H9 (cell line): ENCODE data around the gene PLA2G12B. TPM values are rescaled to one million over a fixed set of nuclear protein-coding genes. Genes with fewer than 3 reads are reported as not detected.
A peak's percentile ranks its signal among the peaks of the same experiment; 100 is the strongest.

ENCODE experiments used
- DNase-seq: peaks from one replicate; pipeline ENCODE4 v3.0.0-alpha.2; 2017
- H2AFZ ChIP-seq: one replicate; pipeline ENCODE4 v1.6.1; 2013; ENCODE audit warnings: mild to moderate bottlenecking, low read length, control low read depth, moderate library complexity
- H2AK5ac ChIP-seq: 2 replicates; pipeline ENCODE4 v1.6.1; 2013; ENCODE audit warnings: low read length, control low read depth, mixed read lengths; ENCODE audit not compliant: insufficient read length
- H2BK120ac ChIP-seq: one replicate; pipeline ENCODE4 v1.6.1; 2013; ENCODE audit warnings: low read depth, mild to moderate bottlenecking, low read length, control low read depth, inconsistent platforms; ENCODE audit not compliant: poor library complexity, severe bottlenecking
- H2BK12ac ChIP-seq: 2 replicates; pipeline ENCODE4 v1.6.1; 2013; ENCODE audit warnings: low read length, control low read depth, mixed read lengths, low read depth; ENCODE audit not compliant: insufficient read length
- H2BK15ac ChIP-seq: 2 replicates; pipeline ENCODE4 v1.6.1; 2013; ENCODE audit warnings: low read depth, low read length, control low read depth
- H2BK20ac ChIP-seq: one replicate; pipeline ENCODE4 v1.6.1; 2013; ENCODE audit warnings: low read depth, mild to moderate bottlenecking, low read length, control low read depth, inconsistent platforms; ENCODE audit not compliant: poor library complexity, severe bottlenecking
- H2BK5ac ChIP-seq: 2 replicates; pipeline ENCODE4 v1.6.1; 2013; ENCODE audit warnings: low read length, control low read depth, mixed read lengths; ENCODE audit not compliant: insufficient read length
- H3K14ac ChIP-seq: 2 replicates; pipeline ENCODE4 v1.6.1; 2013; ENCODE audit warnings: low read length, control low read depth; ENCODE audit not compliant: insufficient read depth
- H3K18ac ChIP-seq: 2 replicates; pipeline ENCODE4 v1.6.1; 2013; ENCODE audit warnings: low read depth, mild to moderate bottlenecking, mixed read lengths, low read length, control low read depth; ENCODE audit not compliant: insufficient read length
- H3K23ac ChIP-seq: 2 replicates; pipeline ENCODE4 v1.6.1; 2013; ENCODE audit warnings: low read length, control low read depth, mixed read lengths, low read depth; ENCODE audit not compliant: insufficient read length
- H3K23me2 ChIP-seq: 2 replicates; pipeline ENCODE4 v1.6.1; 2013; ENCODE audit warnings: low read depth, mild to moderate bottlenecking, mixed read lengths, low read length, control low read depth; ENCODE audit not compliant: insufficient read length, poor library complexity, severe bottlenecking
- H3K27ac ChIP-seq: 2 replicates; pipeline ENCODE4 v1.5.1; 2013; ENCODE audit warnings: low read length, control low read depth, mixed read lengths, low read depth; ENCODE audit not compliant: insufficient read length
- H3K27me3 ChIP-seq: 2 replicates; pipeline ENCODE4 v1.6.1; 2013; ENCODE audit warnings: low read length, control low read depth, inconsistent platforms; ENCODE audit not compliant: insufficient read depth
- H3K4ac ChIP-seq: 2 replicates; pipeline ENCODE4 v1.6.1; 2013; ENCODE audit warnings: low read depth, mild to moderate bottlenecking, control low read depth, inconsistent platforms, low read length, moderate library complexity
- H3K4me1 ChIP-seq: 2 replicates; pipeline ENCODE4 v1.6.1; 2013; ENCODE audit warnings: low read length, control low read depth, inconsistent platforms; ENCODE audit not compliant: insufficient read depth
- H3K4me2 ChIP-seq: 2 replicates; pipeline ENCODE4 v1.6.1; 2013; ENCODE audit warnings: low read length, control low read depth, mixed read lengths; ENCODE audit not compliant: insufficient read length, insufficient read depth
- H3K56ac ChIP-seq: 2 replicates; pipeline ENCODE4 v1.6.1; 2013; ENCODE audit warnings: low read depth, mild to moderate bottlenecking, mixed read lengths, low read length, control low read depth; ENCODE audit not compliant: insufficient read length
- H3K79me1 ChIP-seq: 2 replicates; pipeline ENCODE4 v1.6.1; 2013; ENCODE audit warnings: low read depth, mild to moderate bottlenecking, moderate library complexity, low read length, control low read depth, inconsistent platforms; ENCODE audit not compliant: insufficient read depth, poor library complexity, severe bottlenecking
- H3K79me2 ChIP-seq: 2 replicates; pipeline ENCODE4 v1.6.1; 2013; ENCODE audit warnings: low read length, control low read depth, inconsistent platforms; ENCODE audit not compliant: insufficient read depth
- H3K9ac ChIP-seq: 2 replicates; pipeline ENCODE4 v1.6.1; 2013; ENCODE audit warnings: low read length, control low read depth, mixed read lengths; ENCODE audit not compliant: insufficient read length; ENCODE audit errors: extremely low read depth
- H3K9me3 ChIP-seq: one replicate; pipeline ENCODE4 v1.6.1; 2013; ENCODE audit warnings: low read depth, low read length, inconsistent platforms; ENCODE audit not compliant: control insufficient read depth
- H3T11ph ChIP-seq: one replicate; pipeline ENCODE4 v1.6.1; 2013; ENCODE audit warnings: mild to moderate bottlenecking, low read length, control low read depth, inconsistent platforms
- H4K20me1 ChIP-seq: one replicate; pipeline ENCODE4 v1.6.1; 2013; ENCODE audit not compliant: control insufficient read depth, insufficient read length, insufficient read depth
- H4K5ac ChIP-seq: 2 replicates; pipeline ENCODE4 v1.6.1; 2013; ENCODE audit warnings: low read depth, mild to moderate bottlenecking, mixed read lengths, low read length, control low read depth; ENCODE audit not compliant: insufficient read length
- H4K8ac ChIP-seq: replicated peaks from 2 replicates; pipeline ENCODE4 v1.6.1; 2013; ENCODE audit warnings: low read length, control low read depth, mixed read lengths, low read depth; ENCODE audit not compliant: insufficient read length
- H4K91ac ChIP-seq: 2 replicates; pipeline ENCODE4 v1.6.1; 2013; ENCODE audit warnings: low read depth, mild to moderate bottlenecking, moderate library complexity, mixed read lengths, low read length, control low read depth; ENCODE audit not compliant: insufficient read length
- H3K27ac Mint-ChIP-seq, 3 experiments: 2 replicates in 2 of 3; 3 replicates in 1 of 3; pipeline ENCODE4 v1.8.0; 2020 to 2021; ENCODE audit warnings: mixed read lengths in 3 of 3, mild to moderate bottlenecking in 1 of 3, moderate library complexity in 1 of 3
- H3K27me3 Mint-ChIP-seq: 2 replicates; pipeline ENCODE4 v1.8.0; 2021; ENCODE audit warnings: low read depth, mild to moderate bottlenecking, moderate library complexity, mixed read lengths
- H3K36me3 Mint-ChIP-seq, 3 experiments: 2 replicates in 2 of 3; 3 replicates in 1 of 3; pipeline ENCODE4 v1.8.0; 2020 to 2021; ENCODE audit warnings: low read depth in 3 of 3, mixed read lengths in 3 of 3; ENCODE audit not compliant: insufficient read depth in 1 of 3
- H3K4me1 Mint-ChIP-seq, 2 experiments: 2 replicates each; pipeline ENCODE4 v1.8.0; 2020; ENCODE audit warnings: mixed read lengths in 2 of 2
- H3K4me3 Mint-ChIP-seq, 2 experiments: 2 replicates in 1 of 2; 3 replicates in 1 of 2; pipeline ENCODE4 v1.8.0; 2020 to 2021; ENCODE audit warnings: mild to moderate bottlenecking in 2 of 2, mixed read lengths in 2 of 2, moderate library complexity in 1 of 2
- H3K9me3 Mint-ChIP-seq, 2 experiments: 2 replicates in 1 of 2; 3 replicates in 1 of 2; pipeline ENCODE4 v1.8.0; 2020; ENCODE audit warnings: mild to moderate bottlenecking in 2 of 2, mixed read lengths in 2 of 2, moderate library complexity in 1 of 2
- WGBS: extraction: QIAGEN DNeasy Blood & Tissue Kit; methylation state at CpG from one replicate; pipeline ENCODE4 v1.1.7; 2013; ENCODE audit warnings: missing lambda C conversion rate, low lambda C conversion rate, mixed read lengths; ENCODE audit not compliant: insufficient read length; ENCODE audit errors: extremely low coverage; 5-methylcytosine and 5-hydroxymethylcytosine counted together
- total RNA-seq: library from RNA; stranded (reverse); gene quantifications from 2 replicates; pipeline ENCODE4 v1.2.1, GENCODE V29; 2021
- TF ChIP-seq, protein P1 (sequence below): fragments of 200-600 bp; sonication (generic); conservative IDR thresholded peaks from 3 replicates; pipeline ENCODE4 v1.8.0; 2021; ENCODE audit warnings: antibody characterized with exemption, mild to moderate bottlenecking

Gene PLA2G12B
- total RNA-seq, 1 experiment from 2014 or later: not detected

DNA sequence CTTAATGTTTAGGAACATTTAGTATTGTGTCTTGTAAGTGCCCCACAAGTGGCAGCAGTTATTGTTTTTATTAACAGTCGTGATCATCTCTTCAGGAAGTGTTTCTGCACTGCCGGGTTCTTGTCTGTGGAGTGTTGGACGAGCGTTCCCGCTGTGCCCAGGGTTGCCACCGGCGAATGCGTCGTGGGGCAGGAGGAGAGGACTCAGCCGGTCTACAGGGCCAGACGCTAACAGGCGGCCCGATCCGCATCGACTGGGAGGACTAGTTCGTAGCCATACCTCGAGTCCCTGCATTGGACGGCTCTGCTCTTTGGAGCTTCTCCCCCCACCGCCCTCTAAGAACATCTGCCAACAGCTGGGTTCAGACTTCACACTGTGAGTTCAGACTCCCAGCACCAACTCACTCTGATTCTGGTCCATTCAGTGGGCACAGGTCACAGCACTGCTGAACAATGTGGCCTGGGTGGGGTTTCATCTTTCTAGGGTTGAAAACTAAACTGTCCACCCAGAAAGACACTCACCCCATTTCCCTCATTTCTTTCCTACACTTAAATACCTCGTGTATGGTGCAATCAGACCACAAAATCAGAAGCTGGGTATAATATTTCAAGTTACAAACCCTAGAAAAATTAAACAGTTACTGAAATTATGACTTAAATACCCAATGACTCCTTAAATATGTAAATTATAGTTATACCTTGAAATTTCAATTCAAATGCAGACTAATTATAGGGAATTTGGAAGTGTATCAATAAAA is 22.2 kb downstream of the PLA2G12B start:
- no peak overlapping the region for H4K8ac ChIP-seq
- no peaks in the 10 kb centered on the region for H3K4me1 ChIP-seq
- no peaks in the 10 kb centered on the region for H3K79me2 ChIP-seq
- H3K23me2 ChIP-seq: no peaks in the 10 kb centered on the region
- H4K5ac ChIP-seq: no peak overlapping the region
- no peak overlapping the region for H2BK12ac ChIP-seq
- no peak overlapping the region for H3K18ac ChIP-seq
- no peak overlapping the region for H2BK15ac ChIP-seq
- no peak overlapping the region for H3K27ac ChIP-seq
- no peaks in the 10 kb centered on the region for H3K36me3 Mint-ChIP-seq
- no peak overlapping the region for H4K91ac ChIP-seq
- H2BK20ac ChIP-seq: no peak overlapping the region
- no peak for DNase-seq
- H3K27ac Mint-ChIP-seq: peak overlapping the region in 2 of 3 experiments; percentile 6 to 48; a peak in 2 of 7 replicates
- no peak overlapping the region for H3K9ac ChIP-seq
- no peak overlapping the region for H3K23ac ChIP-seq
- no peak overlapping the region for H3K4ac ChIP-seq
- H2BK120ac ChIP-seq: no peak overlapping the region
- no peaks in the 10 kb centered on the region for H3K79me1 ChIP-seq
- no peak overlapping the region for H3K14ac ChIP-seq
- H3K4me3 Mint-ChIP-seq: no peak overlapping the region
- no peaks in the 10 kb centered on the region; the same call in 1 of the 2 replicates for H3K27me3 Mint-ChIP-seq
- no peaks in the 10 kb centered on the region for H3K9me3 ChIP-seq
- H2AK5ac ChIP-seq: no peak overlapping the region
- no peaks in the 10 kb centered on the region for H3K27me3 ChIP-seq
- TF ChIP-seq, protein P1, sequence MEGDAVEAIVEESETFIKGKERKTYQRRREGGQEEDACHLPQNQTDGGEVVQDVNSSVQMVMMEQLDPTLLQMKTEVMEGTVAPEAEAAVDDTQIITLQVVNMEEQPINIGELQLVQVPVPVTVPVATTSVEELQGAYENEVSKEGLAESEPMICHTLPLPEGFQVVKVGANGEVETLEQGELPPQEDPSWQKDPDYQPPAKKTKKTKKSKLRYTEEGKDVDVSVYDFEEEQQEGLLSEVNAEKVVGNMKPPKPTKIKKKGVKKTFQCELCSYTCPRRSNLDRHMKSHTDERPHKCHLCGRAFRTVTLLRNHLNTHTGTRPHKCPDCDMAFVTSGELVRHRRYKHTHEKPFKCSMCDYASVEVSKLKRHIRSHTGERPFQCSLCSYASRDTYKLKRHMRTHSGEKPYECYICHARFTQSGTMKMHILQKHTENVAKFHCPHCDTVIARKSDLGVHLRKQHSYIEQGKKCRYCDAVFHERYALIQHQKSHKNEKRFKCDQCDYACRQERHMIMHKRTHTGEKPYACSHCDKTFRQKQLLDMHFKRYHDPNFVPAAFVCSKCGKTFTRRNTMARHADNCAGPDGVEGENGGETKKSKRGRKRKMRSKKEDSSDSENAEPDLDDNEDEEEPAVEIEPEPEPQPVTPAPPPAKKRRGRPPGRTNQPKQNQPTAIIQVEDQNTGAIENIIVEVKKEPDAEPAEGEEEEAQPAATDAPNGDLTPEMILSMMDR: no peak
- no peak overlapping the region for H3T11ph ChIP-seq
- no peaks in the 10 kb centered on the region for H3K4me1 Mint-ChIP-seq
- no peak overlapping the region for H3K56ac ChIP-seq
- H2BK5ac ChIP-seq: no peak overlapping the region
- H4K20me1 ChIP-seq: no peaks in the 10 kb centered on the region
- no CpG with 5 or more reads among the region's 20 CpGs for WGBS
- H3K4me2 ChIP-seq: no peak overlapping the region
- no peaks in the 10 kb centered on the region for H3K9me3 Mint-ChIP-seq
- no peak overlapping the region for H2AFZ ChIP-seq
